Liver (tissue), 9 donors: ENCODE results near the gene TGIF1. TPM values are rescaled to one million over a fixed set of nuclear protein-coding genes. Genes with fewer than 3 reads are reported as not detected.

Experiments used
- DNase-seq: peaks from one replicate; pipeline ENCODE4 v3.0.0-alpha.2; 2017; ENCODE audit warnings: low spot score
- H3K27ac ChIP-seq, 2 donors: one replicate each; pipeline ENCODE4 v1.7.0; 2013; ENCODE audit warnings: inconsistent platforms in 2 of 2, low read length in 2 of 2, control low read depth in 1 of 2, low read depth in 1 of 2, mild to moderate bottlenecking in 1 of 2
- H3K27me3 ChIP-seq, 4 donors: one replicate each; pipeline versions ENCODE4 v1.6.1 to v1.7.0; 2013; ENCODE audit warnings: low read length in 3 of 4, inconsistent platforms in 1 of 4, mild to moderate bottlenecking in 1 of 4, moderate library complexity in 1 of 4; ENCODE audit not compliant: control insufficient read depth in 4 of 4, insufficient read depth in 4 of 4
- H3K36me3 ChIP-seq, 4 donors: one replicate each; pipeline versions ENCODE4 v1.6.1 to v1.7.0; 2013; ENCODE audit warnings: low read length in 3 of 4, mild to moderate bottlenecking in 3 of 4, low read depth in 1 of 4, moderate library complexity in 1 of 4; ENCODE audit not compliant: control insufficient read depth in 4 of 4, insufficient read depth in 3 of 4
- H3K4me1 ChIP-seq, 4 donors: one replicate each; pipeline versions ENCODE4 v1.6.1 to v1.7.0; 2013; ENCODE audit warnings: low read length in 3 of 4, mild to moderate bottlenecking in 3 of 4, moderate library complexity in 1 of 4; ENCODE audit not compliant: control insufficient read depth in 4 of 4, insufficient read depth in 4 of 4
- H3K4me3 ChIP-seq, 3 donors: one replicate each; pipeline versions ENCODE4 v1.6.1 to v1.7.0; 2013; ENCODE audit warnings: low read length in 3 of 3, control low read depth in 1 of 3, low read depth in 1 of 3, mild to moderate bottlenecking in 1 of 3
- H3K9ac ChIP-seq, 2 donors: one replicate each; pipeline ENCODE4 v1.7.0; 2013; ENCODE audit warnings: low read length in 2 of 2, mild to moderate bottlenecking in 2 of 2, moderate library complexity in 2 of 2, control low read depth in 1 of 2, low read depth in 1 of 2
- H3K9me3 ChIP-seq, 4 donors: one replicate each; pipeline versions ENCODE4 v1.6.1 to v1.7.0; 2013; ENCODE audit warnings: low read length in 3 of 4; ENCODE audit not compliant: control insufficient read depth in 4 of 4
- EGR1 ChIP-seq, 2 donors: IDR thresholded peaks; 2 replicates each; pipeline ENCODE4 v1.6.1; 2016 to 2018; ENCODE audit warnings: antibody characterized with exemption in 2 of 2, low read depth in 2 of 2
- FOXA1 ChIP-seq: IDR thresholded peaks from 2 replicates; pipeline ENCODE4 v1.6.1; 2016; ENCODE audit warnings: antibody characterized with exemption
- FOXA2 ChIP-seq: IDR thresholded peaks from 2 replicates; pipeline ENCODE4 v1.6.1; 2016; ENCODE audit warnings: antibody characterized with exemption
- GABPA ChIP-seq, 2 donors: IDR thresholded peaks in 1 of 2; conservative IDR thresholded peaks in 1 of 2; 2 replicates each; pipeline ENCODE4 v1.6.1; 2016; ENCODE audit warnings: antibody characterized with exemption in 2 of 2, mild to moderate bottlenecking in 1 of 2, moderate library complexity in 1 of 2
- HNF4A ChIP-seq, 2 donors: conservative IDR thresholded peaks; 2 replicates each; pipeline ENCODE4 v1.6.1; 2016; ENCODE audit warnings: antibody characterized with exemption in 2 of 2, mild to moderate bottlenecking in 2 of 2
- HNF4G ChIP-seq: IDR thresholded peaks from 2 replicates; pipeline ENCODE4 v1.6.1; 2016; ENCODE audit warnings: antibody characterized with exemption
- JUND ChIP-seq, 2 donors: IDR thresholded peaks; 2 replicates each; pipeline ENCODE4 v1.6.1; 2016; ENCODE audit warnings: antibody characterized with exemption in 2 of 2
- NR2F2 ChIP-seq: IDR thresholded peaks from 2 replicates; pipeline ENCODE4 v1.6.1; 2016; ENCODE audit warnings: antibody characterized with exemption
- RAD21 ChIP-seq, 2 donors: IDR thresholded peaks; 2 replicates each; pipeline ENCODE4 v1.6.1; 2016; ENCODE audit warnings: antibody characterized with exemption in 2 of 2, mild to moderate bottlenecking in 2 of 2
- RXRA ChIP-seq, 2 donors: IDR thresholded peaks; 2 replicates each; pipeline ENCODE4 v1.6.1; 2017 to 2018; ENCODE audit warnings: antibody characterized with exemption in 2 of 2, mild to moderate bottlenecking in 1 of 2
- SP1 ChIP-seq: IDR thresholded peaks from 2 replicates; pipeline ENCODE4 v1.6.1; 2018; ENCODE audit warnings: antibody characterized with exemption, mild to moderate bottlenecking
- YY1 ChIP-seq: IDR thresholded peaks from 2 replicates; pipeline ENCODE4 v1.6.1; 2016; ENCODE audit warnings: antibody characterized with exemption, mild to moderate bottlenecking
- WGBS: extraction: QIAGEN DNeasy Blood & Tissue Kit; methylation state at CpG from one replicate; pipeline ENCODE4 v1.1.7; 2013; 5-methylcytosine and 5-hydroxymethylcytosine counted together
- polyA plus RNA-seq, 2 donors: library from polyadenylated mRNA; stranded (reverse) in 1 of 2; unstranded in 1 of 2; fragments of 200-250 nt in 1 of 2; fragments of >200 nt in 1 of 2; fragmentation: Nextera tagmentation in 1 of 2; extraction: Ambion mirVana in 1 of 2; gene quantifications; one replicate each; pipeline versions ENCODE4 v1.2.1 to v1.2.3, GENCODE V29; 2013 to 2015
- total RNA-seq, 2 donors: library from RNA; depleted of rRNA; stranded (reverse); fragments of >200 nt; gene quantifications; one replicate each; pipeline ENCODE4 v1.2.3, GENCODE V29; 2014
- TF ChIP-seq, protein P1 (sequence below): fragments of 150-350 bp; IDR thresholded peaks from 2 replicates; pipeline ENCODE4 v1.5.1; 2017; ENCODE audit warnings: improper control_type of control experiment, low read depth, low read length; ENCODE audit not compliant: missing input control
- TF ChIP-seq, protein P2 (sequence below): IDR thresholded peaks from 2 replicates; pipeline ENCODE4 v1.6.1; 2016; ENCODE audit warnings: antibody characterized with exemption
- TF ChIP-seq, protein P3 (sequence below): IDR thresholded peaks from 2 replicates; pipeline ENCODE4 v1.6.1; 2016; ENCODE audit warnings: antibody characterized with exemption
- TF ChIP-seq, protein P4 (sequence below): IDR thresholded peaks from 2 replicates; pipeline ENCODE4 v1.6.1; 2016; ENCODE audit warnings: antibody characterized with exemption
- TF ChIP-seq, protein P5 (sequence below): IDR thresholded peaks from 2 replicates; pipeline ENCODE4 v1.6.1; 2016; ENCODE audit warnings: antibody characterized with exemption, mild to moderate bottlenecking
- donor health status: healthy.
- donor health status: healthy.
- donor health status: healthy.
- donor health status: healthy.
- donor health status: healthy.

TGIF1 gene
- total and polyA plus RNA-seq, 4 donors, result 13.1 to 26.4 (median 18.4) TPM

DNA sequence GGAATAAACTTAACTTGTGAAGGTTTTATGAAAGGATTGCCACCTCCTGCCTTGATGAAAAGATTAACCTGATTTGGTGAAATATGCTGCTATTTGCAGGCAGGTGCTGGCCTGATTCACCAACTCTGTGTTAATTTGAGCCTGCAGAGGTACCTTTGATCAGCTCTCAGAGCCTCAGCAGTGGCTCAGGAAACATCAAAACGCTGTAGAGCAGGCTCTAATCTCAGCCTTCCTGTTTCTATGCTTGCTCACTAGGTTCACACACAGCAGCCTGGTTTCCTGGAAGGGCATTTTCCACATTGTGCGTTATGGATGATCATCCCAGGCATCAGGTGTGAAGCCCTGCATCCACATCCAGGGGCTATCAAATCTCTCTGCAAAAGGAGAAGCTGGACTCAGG lies 16.9 kb downstream of the TGIF1 start:
- no peaks in the 10 kb centered on the region for H3K36me3 ChIP-seq
- no peak overlapping the region for H3K9ac ChIP-seq
- no peaks in the 10 kb centered on the region for H3K9me3 ChIP-seq
- H3K27me3 ChIP-seq, result no peaks in the 10 kb centered on the region
- TF ChIP-seq RXRA (IDR thresholded peaks at IDR 0.05), result no peak
- TF ChIP-seq, protein P1, sequence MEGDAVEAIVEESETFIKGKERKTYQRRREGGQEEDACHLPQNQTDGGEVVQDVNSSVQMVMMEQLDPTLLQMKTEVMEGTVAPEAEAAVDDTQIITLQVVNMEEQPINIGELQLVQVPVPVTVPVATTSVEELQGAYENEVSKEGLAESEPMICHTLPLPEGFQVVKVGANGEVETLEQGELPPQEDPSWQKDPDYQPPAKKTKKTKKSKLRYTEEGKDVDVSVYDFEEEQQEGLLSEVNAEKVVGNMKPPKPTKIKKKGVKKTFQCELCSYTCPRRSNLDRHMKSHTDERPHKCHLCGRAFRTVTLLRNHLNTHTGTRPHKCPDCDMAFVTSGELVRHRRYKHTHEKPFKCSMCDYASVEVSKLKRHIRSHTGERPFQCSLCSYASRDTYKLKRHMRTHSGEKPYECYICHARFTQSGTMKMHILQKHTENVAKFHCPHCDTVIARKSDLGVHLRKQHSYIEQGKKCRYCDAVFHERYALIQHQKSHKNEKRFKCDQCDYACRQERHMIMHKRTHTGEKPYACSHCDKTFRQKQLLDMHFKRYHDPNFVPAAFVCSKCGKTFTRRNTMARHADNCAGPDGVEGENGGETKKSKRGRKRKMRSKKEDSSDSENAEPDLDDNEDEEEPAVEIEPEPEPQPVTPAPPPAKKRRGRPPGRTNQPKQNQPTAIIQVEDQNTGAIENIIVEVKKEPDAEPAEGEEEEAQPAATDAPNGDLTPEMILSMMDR, result no peak
- TF ChIP-seq, protein P2, sequence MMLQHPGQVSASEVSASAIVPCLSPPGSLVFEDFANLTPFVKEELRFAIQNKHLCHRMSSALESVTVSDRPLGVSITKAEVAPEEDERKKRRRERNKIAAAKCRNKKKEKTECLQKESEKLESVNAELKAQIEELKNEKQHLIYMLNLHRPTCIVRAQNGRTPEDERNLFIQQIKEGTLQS, result no peak
- TF ChIP-seq FOXA1, result no peak
- TF ChIP-seq, protein P3, sequence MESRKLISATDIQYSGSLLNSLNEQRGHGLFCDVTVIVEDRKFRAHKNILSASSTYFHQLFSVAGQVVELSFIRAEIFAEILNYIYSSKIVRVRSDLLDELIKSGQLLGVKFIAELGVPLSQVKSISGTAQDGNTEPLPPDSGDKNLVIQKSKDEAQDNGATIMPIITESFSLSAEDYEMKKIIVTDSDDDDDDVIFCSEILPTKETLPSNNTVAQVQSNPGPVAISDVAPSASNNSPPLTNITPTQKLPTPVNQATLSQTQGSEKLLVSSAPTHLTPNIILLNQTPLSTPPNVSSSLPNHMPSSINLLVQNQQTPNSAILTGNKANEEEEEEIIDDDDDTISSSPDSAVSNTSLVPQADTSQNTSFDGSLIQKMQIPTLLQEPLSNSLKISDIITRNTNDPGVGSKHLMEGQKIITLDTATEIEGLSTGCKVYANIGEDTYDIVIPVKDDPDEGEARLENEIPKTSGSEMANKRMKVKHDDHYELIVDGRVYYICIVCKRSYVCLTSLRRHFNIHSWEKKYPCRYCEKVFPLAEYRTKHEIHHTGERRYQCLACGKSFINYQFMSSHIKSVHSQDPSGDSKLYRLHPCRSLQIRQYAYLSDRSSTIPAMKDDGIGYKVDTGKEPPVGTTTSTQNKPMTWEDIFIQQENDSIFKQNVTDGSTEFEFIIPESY, result no peak
- no peak for TF ChIP-seq RAD21 (IDR thresholded peaks at IDR 0.05)
- no peak for TF ChIP-seq SP1
- TF ChIP-seq FOXA2, result no peak
- no peak for TF ChIP-seq HNF4G
- no peak for TF ChIP-seq JUND (IDR thresholded peaks at IDR 0.05)
- TF ChIP-seq, protein P4, sequence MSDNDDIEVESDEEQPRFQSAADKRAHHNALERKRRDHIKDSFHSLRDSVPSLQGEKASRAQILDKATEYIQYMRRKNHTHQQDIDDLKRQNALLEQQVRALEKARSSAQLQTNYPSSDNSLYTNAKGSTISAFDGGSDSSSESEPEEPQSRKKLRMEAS, result no peak
- TF ChIP-seq YY1, result no peak
- TF ChIP-seq EGR1 (IDR thresholded peaks at IDR 0.05; ENCODE audit: low read depth in 2 of 2), result no peak
- H3K4me1 ChIP-seq, result peaks cover 0 to 2% (median 0%) of the 10 kb centered on the region in 4 donors
- no peak overlapping the region for H3K4me3 ChIP-seq
- no peak for DNase-seq
- WGBS, result 41% methylated on average over 2 of the region's 2 CpGs
- H3K27ac ChIP-seq, result no peak overlapping the region

DNA sequence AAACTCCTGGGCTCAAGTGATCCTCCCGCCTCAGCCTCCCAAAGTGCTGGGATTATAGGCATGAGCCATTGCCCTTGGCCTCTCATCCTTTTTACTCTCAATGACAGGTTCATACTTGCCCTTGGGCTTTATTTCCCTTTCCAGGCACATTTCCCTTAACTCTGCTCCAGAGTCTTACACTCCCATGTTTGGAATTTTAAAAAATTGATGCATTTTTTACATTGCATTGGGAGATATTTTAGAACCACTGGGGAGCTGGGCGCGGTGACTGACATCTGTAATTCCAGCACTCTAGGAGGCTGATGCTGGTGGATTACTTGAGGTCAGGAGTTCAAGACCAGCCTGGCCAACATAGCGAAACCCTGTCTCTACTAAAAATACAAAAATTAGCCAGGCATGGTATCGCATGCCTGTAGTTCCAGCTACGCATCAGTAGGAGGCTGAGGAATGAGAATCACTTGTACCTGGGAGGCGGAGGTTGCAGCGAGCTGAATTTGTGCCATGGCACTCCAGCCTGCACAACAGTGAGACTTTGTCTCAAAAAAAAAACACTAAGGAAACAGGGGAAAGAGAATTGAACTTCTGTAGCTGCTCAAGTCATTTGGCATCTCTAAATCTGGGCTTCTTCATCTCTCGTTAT lies 18.2 kb downstream of the TGIF1 start:
- Histone ChIP-seq H3K4me3 (no peak overlapping the region), H3K9ac (no peak overlapping the region), H3K36me3 (no peaks in the 10 kb centered on the region), H3K9me3 (no peaks in the 10 kb centered on the region), H3K27ac (no peak overlapping the region), H3K4me1 (peaks cover 0 to 2% (median 0%) of the 10 kb centered on the region in 4 donors), H3K27me3 (no peaks in the 10 kb centered on the region)
- TF ChIP-seq HNF4G, result no peak
- TF ChIP-seq, protein P3, result no peak
- TF ChIP-seq JUND (IDR thresholded peaks at IDR 0.05), result no peak
- TF ChIP-seq YY1, result no peak
- TF ChIP-seq, protein P5, sequence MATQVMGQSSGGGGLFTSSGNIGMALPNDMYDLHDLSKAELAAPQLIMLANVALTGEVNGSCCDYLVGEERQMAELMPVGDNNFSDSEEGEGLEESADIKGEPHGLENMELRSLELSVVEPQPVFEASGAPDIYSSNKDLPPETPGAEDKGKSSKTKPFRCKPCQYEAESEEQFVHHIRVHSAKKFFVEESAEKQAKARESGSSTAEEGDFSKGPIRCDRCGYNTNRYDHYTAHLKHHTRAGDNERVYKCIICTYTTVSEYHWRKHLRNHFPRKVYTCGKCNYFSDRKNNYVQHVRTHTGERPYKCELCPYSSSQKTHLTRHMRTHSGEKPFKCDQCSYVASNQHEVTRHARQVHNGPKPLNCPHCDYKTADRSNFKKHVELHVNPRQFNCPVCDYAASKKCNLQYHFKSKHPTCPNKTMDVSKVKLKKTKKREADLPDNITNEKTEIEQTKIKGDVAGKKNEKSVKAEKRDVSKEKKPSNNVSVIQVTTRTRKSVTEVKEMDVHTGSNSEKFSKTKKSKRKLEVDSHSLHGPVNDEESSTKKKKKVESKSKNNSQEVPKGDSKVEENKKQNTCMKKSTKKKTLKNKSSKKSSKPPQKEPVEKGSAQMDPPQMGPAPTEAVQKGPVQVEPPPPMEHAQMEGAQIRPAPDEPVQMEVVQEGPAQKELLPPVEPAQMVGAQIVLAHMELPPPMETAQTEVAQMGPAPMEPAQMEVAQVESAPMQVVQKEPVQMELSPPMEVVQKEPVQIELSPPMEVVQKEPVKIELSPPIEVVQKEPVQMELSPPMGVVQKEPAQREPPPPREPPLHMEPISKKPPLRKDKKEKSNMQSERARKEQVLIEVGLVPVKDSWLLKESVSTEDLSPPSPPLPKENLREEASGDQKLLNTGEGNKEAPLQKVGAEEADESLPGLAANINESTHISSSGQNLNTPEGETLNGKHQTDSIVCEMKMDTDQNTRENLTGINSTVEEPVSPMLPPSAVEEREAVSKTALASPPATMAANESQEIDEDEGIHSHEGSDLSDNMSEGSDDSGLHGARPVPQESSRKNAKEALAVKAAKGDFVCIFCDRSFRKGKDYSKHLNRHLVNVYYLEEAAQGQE, result no peak
- no peak for TF ChIP-seq RAD21 (IDR thresholded peaks at IDR 0.05)
- TF ChIP-seq FOXA2, result no peak
- TF ChIP-seq GABPA (IDR thresholded peaks at IDR 0.05 in 1 of 2, conservative IDR thresholded peaks at IDR 0.05 in 1 of 2), result no peak
- TF ChIP-seq, protein P4, result no peak
- TF ChIP-seq, protein P1, result no peak
- TF ChIP-seq FOXA1, result no peak
- TF ChIP-seq, protein P2, result no peak
- TF ChIP-seq HNF4A (conservative IDR thresholded peaks at IDR 0.05), result no peak
- TF ChIP-seq NR2F2, result no peak
- no peak for DNase-seq
- WGBS, result 96% methylated on average over 9 of the region's 9 CpGs
